ENCODE data around the gene FUT8.

Gene FUT8

DNA sequence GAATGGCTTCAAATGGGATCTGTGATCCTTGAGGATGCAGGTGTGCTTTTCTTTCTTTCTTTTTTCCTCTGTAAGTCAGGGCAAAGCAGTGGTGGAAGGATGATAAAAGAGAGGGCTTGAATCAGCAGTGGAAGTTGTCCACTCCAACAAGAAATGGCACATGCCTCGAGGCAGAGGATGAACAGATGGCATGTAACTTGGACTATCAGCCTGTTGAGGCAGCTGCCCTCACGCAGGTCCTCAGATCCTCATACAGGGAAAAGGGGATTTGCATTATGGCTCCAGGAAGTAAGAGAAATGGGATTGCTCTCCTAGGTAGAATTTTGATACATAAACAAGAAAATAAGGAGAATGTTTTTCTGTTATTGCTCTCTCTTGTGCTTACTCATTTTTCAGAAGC is 368.0 kb downstream of the FUT8 start:
- DNase-seq, result no peak

DNA sequence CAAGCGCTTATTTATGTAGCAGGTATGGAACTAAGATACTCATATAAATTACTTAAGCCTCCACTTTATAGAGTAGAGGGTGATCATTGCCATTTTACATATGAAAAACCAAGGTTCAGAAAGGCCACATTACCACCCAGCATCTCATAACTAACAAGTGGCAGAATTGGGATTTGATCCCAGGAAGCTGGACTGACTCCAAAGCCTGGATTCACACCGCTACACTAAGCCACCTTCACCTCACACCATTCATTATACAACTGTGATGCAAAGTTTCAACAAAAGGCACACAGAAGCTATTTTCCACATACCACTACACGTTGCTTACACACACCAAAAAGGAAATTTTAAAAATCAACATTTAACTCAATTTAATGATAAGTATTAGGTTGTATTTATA is 370.6 kb downstream of the FUT8 start:
- DNase-seq, result no peak

DNA sequence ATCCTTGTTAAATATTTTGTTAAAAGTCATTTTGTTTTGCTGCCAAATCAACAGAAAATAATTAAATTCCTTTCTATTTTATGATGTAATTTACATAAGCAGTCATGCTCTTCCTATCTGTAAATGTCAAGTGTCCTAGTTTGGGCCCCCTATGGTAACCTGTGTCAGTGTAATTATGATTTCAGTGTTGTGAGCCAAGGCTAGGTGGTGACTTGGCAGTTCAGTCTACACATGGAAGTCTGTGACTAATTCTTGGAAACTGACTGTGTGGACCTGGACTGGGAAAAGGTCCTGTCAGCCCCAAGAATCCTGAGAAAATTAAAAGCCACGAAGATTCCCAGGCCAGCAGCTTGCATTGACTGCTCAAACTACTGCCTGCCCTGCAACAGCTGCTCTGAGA is 371.0 kb downstream of the FUT8 start:
- DNase-seq, result no peak

DNA sequence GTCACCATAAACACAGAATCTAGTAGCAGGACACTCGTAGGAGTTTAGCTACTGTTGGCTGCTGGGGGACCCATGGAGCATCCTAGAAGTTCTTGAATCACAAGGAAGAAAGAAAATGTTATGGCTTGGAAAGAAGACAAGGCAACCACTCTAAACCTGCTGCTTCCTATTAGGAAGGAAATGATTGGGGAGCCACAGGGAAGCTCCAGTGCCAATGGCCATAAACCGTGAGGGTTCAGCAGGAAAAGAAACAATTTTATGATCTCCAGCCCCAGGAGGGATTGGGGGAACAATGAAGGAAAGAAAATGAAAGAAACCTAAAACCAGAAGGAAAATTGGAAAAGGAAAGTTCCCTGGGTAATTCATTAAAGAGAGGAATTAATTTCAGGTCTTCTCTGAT is 372.0 kb downstream of the FUT8 start:
- no peak for DNase-seq

DNA sequence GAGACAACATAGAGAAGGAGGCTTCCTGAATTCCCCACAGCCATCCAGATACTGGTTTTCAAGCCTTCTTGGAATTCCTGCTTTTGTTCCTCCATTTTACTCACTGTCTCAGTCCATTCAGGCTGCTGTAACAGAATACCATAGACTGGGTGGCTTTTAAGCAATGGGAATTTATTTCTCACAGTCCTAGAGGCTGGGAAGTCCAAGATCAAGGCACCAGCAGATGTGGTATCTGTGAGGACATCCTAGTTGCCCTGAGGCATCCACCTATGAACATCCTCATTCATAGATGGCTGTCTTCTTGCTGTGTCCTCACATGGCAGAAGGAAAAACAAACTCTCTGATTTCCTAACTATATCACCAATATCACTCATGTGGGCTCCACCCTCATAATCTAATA is 374.9 kb downstream of the FUT8 start:
- no peak for DNase-seq

DNA sequence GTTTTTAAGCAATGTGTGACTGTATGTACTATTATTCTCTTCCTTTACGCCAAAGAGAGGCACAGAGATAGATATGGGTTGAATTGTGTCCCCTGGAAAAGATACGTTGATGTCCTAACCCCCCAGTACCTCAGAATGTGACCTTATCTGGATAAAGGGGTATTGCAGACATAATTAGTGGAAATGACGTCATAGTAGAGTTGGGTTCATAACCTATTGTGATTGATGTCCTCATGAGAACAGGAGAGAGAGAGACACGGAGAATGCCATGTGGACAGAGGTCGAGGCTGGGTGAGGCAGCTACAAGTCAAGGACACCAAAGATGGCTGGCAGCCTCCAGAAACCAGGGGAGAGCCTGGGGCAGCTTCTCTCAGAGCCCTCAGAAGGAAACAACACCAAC is 376.3 kb downstream of the FUT8 start:
- DNase-seq, result no peak

DNA sequence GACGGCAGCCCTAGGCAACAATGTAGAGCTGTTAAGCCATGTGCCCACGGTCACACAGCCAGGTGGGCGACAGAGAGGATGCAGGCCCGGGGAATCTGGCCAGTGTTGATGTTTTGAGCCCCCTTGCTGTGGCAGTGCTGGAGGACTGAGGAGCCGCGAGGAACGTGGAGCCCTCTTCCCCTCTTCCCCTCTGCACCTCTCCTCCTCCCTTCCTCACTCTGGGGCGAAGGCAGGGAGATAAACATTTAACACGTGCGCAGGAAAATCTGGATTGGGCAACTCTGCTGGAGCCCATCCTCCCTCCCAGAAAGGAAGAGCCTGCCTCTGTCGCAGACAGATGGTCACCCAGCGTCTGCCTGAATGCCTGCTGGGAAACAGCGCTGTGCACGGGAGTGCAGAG is 376.8 kb downstream of the FUT8 start:
- no peak for DNase-seq

DNA sequence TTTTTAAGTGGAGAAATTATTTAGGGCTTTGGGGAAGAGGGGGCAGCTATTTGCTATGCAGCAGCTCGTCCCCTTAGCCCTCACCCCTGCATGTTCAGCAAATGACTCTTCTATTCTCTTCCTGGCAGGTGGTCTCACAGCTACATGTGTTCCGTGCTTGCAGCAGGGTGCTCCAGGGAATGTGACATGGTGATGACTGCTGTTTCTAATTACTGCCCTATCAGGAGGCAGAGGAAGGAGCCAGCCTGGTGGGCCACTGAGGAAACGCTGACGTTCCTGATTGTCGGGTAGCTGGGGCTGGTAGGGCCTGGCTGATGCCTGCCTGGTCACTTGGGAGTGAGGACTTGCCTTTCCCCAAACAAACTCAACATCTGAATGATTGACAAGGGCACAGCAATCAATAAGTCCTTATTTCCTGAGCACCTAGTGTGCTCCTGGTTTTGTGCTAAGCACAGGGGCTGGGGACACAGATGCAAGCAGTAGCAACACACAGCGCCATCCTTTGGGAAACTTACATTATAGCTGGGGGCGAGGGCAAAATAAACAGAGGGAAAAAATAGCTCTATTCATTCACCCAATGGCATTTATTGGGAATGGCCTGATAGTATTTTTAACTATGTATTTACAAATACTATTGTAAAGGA is 377.8 kb downstream of the FUT8 start:
- DNase-seq, result no peak

DNA sequence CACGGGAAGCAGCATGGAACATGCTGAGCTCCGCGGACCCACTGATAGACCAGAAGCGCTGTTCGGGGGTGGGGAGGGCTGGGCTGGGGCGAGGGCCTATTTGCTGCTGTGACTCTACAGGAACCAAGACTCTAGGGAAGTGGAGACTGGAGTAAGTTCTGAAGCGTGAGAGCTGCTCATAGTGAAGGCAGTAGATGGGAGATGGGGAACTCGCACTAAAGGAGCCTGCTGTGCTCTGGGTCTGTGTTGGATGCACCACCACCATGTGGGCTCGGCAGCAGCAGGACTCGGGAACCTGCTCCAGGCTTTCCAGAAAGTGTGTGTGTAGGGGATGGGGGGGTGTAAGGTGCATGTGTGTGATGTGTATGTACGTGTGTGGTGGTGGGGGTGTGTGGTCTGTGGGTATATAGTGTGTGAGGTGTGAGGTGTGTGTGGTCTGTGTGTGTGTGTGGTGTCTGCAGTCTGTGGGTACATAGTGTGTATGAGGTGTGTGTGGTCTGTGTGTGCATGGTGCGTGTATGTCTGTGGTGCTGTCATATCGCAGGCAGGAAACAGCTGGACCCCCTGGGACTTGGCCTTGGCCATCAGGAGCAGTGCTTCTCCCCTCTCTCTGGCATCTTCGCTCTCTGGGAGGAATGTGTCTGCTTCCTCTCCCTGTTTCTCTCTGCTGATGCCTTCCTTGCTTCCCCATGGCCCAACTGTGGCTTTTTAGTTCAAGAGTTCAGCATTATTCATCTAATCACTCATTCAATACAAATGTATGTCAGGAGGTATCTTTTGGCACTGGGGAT is 378.9 kb downstream of the FUT8 start:
- DNase-seq, result no peak

DNA sequence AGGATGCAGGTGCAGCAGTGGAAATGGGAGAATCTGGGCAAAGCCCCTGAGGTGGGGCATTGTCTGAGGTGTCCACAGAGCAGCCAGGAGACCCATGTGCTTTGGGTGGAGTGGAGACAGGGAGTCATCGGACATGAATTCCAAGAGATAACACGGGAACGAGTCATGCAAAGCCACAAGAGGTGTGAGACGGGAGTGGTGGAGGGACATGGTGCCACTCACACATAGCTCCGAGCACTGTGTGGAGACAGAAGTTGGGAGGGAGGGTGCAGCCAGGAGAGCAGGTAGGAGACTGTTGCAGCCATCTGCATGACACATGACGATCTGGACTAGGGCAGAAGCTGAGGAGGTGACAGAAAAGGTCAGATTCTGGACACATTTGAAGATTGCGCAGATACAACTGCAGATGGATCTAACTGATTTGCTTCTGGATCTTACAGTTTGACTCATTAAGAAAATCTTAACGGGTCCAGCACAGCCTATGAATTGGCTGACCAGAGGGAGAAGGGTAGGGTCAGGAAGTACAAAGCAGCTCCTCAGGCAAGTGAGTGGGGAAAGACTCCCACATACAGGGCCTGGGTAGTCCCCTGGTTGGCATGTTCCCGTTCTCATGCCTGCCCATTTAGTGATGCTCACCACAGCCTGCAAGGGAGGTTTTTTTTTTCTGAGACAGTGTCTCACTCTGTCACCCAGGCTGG is 379.8 kb downstream of the FUT8 start:
- no peak for DNase-seq
